PC-9 (cell line): Measurements from ENCODE around the gene IL1A.

Source experiments
- EZH2 ChIP-seq: fragments of 200-600 bp; sonication (generic); IDR thresholded peaks from 2 replicates; pipeline ENCODE4 v1.8.0; 2017; ENCODE audit warnings: antibody characterized with exemption, low read depth
- TF ChIP-seq, protein P1 (sequence below): fragments of 200-600 bp; sonication (generic); conservative IDR thresholded peaks from 2 replicates; pipeline ENCODE4 v1.6.1; 2017; ENCODE audit warnings: mixed run types, antibody characterized with exemption, mild to moderate bottlenecking, moderate library complexity

DNA sequence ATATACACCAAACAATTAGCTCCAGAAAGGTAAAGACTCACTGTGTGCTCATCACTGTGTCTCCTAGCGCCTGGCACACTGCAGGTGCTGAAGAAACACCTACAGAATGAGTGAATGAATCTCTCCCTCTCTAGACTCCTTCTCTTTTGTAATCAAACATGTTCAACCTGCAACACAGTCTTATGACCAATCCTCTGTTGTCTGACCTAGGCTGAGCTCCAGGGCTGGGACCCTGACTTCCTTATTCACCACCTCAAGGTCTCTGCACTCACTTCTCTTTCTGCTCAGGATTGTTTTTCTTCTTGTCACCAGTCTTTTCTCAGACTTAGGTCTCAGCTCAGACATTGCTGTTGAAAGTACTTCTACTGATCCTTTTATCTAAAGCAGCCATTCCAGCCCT, 29.7 kb downstream of the IL1A start:
- TF ChIP-seq, protein P1, sequence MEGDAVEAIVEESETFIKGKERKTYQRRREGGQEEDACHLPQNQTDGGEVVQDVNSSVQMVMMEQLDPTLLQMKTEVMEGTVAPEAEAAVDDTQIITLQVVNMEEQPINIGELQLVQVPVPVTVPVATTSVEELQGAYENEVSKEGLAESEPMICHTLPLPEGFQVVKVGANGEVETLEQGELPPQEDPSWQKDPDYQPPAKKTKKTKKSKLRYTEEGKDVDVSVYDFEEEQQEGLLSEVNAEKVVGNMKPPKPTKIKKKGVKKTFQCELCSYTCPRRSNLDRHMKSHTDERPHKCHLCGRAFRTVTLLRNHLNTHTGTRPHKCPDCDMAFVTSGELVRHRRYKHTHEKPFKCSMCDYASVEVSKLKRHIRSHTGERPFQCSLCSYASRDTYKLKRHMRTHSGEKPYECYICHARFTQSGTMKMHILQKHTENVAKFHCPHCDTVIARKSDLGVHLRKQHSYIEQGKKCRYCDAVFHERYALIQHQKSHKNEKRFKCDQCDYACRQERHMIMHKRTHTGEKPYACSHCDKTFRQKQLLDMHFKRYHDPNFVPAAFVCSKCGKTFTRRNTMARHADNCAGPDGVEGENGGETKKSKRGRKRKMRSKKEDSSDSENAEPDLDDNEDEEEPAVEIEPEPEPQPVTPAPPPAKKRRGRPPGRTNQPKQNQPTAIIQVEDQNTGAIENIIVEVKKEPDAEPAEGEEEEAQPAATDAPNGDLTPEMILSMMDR: no peak
- no peak for TF ChIP-seq EZH2
